Fibroblast of the aortic adventitia (primary cell): ENCODE measurements around the gene CD9. TPM values are rescaled to one million over a fixed set of nuclear protein-coding genes. Genes with fewer than 3 reads are reported as not detected.

Experiments
- DNase-seq: peaks from one replicate; pipeline ENCODE4 v3.0.0-alpha.2; 2010; ENCODE audit warnings: low read depth
- H3K4me3 ChIP-seq: 2 replicates; pipeline ENCODE4 v1.5.1; 2011; ENCODE audit warnings: low read depth, mild to moderate bottlenecking, control low read depth, low read length, moderate library complexity
- total RNA-seq: library from RNA; depleted of rRNA; stranded (reverse); fragments of >200 nt; gene quantifications from 2 replicates; pipeline ENCODE4 v1.2.3, GENCODE V29; 2012; ENCODE audit warnings: low replicate concordance
- TF ChIP-seq, protein P1 (sequence below): IDR thresholded peaks from 2 replicates; pipeline ENCODE4 v1.5.1; 2011; ENCODE audit warnings: mild to moderate bottlenecking, low read length, control low read depth, inconsistent platforms; ENCODE audit not compliant: insufficient read depth

The CD9 gene
- total RNA-seq, 1 donor, result 407 TPM

DNA sequence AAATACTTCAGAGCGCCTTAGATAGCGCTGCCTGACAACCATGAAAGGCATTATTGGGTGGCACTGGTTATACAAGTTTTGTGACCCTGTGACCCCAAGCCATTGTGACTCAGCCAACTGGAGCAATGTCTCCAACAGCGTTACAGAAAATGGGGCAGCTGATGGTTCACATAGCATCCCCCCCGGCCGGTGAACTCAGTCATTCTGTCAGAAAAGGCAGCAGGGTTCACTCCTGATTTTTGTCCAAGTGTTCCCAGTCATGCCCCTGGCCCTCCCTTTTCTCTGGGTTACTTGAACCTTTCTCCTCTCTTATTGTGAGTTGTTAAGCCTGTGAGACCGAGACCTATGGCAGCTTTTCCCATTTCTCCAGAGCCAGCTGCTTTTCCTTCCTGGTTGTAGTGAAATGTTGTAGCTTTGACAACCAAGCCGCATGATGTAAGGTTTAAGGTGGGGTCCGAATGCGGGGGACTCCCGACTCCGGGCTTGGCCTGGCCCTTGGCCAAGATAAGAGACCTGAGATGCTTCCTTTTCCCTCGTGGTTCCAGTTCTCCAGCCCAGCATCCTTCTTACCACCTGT lies 22.0 kb downstream of the CD9 start:
- TF ChIP-seq, protein P1, sequence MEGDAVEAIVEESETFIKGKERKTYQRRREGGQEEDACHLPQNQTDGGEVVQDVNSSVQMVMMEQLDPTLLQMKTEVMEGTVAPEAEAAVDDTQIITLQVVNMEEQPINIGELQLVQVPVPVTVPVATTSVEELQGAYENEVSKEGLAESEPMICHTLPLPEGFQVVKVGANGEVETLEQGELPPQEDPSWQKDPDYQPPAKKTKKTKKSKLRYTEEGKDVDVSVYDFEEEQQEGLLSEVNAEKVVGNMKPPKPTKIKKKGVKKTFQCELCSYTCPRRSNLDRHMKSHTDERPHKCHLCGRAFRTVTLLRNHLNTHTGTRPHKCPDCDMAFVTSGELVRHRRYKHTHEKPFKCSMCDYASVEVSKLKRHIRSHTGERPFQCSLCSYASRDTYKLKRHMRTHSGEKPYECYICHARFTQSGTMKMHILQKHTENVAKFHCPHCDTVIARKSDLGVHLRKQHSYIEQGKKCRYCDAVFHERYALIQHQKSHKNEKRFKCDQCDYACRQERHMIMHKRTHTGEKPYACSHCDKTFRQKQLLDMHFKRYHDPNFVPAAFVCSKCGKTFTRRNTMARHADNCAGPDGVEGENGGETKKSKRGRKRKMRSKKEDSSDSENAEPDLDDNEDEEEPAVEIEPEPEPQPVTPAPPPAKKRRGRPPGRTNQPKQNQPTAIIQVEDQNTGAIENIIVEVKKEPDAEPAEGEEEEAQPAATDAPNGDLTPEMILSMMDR, result no peak
- H3K4me3 ChIP-seq, result no peak overlapping the region
- no peak for DNase-seq

DNA sequence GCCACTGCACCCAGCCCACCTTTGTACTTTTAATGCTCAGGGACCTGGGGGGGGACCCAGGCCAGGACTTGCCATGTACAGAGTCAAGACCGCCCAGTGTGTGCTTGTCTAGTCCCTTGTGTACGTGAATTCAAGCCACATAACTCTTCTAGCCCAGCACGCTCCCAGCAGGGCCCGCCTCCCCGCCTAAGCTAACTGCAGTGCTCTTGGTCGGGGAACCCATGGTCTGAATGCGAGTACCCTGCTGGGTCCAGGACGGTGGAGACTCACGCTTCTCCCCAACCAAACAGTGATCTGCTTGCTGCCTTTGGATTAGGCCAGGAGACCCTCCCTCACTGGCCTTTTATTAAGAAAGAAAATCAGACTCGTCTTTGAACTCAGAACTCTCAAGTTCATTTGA lies 23.3 kb downstream of the CD9 start:
- TF ChIP-seq, protein P1, result no peak
- DNase-seq, result no peak
- no peak overlapping the region for H3K4me3 ChIP-seq

DNA sequence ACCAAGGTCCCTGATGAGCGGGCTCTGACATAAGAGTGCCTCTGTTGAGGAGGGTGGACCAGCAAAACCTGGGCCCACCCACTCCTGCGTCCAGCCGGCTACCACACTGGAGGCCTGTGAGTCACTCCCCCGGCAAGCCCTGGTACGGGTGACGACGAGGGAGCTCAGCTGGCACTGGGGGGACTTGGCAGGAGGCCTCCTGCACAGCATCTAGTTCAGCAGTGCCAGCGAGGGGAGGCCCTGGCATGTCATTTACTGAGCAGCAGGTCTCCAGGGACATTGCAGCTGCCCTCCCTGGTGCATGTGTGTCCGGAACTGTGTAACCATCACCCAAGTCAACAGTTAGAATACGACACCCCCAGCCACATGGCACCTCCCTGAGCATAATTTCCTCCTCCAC lies 24.4 kb downstream of the CD9 start:
- no peak overlapping the region for H3K4me3 ChIP-seq
- TF ChIP-seq, protein P1, result no peak
- no peak for DNase-seq

DNA sequence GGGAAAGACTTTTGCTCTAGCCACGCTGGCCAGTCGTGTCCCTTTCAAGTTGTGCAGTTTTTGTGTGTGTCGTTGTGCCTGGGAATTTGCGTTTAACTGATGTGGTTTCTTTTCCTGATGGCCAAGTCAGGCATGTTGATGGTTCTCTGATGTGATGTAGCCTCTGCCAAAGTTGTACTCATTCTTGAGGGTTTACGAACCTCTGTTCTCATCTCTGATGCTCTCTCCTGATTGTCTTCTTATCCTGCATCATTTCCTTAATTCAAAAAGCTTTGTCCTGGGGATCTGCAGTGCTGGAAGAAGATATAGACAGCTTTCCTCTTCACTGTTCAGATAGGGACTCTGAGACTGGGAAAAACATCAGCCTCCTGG lies 25.4 kb downstream of the CD9 start:
- DNase-seq, result peak; percentile 59
- TF ChIP-seq, protein P1, result no peak
- H3K4me3 ChIP-seq, result no peak overlapping the region

DNA sequence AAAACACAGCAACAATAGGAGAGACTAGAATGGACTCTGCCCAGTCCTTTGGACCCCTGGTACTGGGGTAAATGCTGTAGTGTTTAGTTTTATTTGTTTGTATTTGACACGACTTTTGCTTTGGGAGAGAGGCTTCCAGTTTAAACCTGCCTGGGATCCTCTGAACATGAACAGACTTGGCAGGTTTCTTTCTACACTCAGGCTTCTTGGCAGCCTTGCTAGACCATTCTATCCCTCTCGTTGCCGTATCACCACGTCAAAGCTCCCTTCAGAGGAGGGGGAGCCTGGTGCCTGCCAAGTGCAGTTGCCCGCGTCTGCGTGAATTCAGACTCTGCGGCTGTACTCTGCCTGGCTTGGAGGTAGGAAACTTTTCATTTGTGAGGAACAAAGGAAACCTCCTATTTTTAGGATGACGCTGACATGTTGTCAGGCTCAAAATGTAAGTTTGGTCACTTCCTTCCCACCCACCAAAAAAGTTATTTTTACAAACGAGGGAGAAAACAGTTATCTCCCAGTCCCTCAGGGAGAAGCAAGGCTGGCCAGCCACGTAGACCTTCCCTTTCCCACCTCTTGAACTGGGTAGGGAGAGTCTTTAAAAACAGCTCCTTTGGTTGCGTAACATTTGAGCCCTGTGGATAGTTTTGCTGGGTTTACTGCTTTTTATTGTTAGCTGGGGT lies 25.9 kb downstream of the CD9 start:
- peak overlapping the region; percentile 42 for H3K4me3 ChIP-seq
- TF ChIP-seq, protein P1, result no peak
- DNase-seq, result peak; percentile 98

DNA sequence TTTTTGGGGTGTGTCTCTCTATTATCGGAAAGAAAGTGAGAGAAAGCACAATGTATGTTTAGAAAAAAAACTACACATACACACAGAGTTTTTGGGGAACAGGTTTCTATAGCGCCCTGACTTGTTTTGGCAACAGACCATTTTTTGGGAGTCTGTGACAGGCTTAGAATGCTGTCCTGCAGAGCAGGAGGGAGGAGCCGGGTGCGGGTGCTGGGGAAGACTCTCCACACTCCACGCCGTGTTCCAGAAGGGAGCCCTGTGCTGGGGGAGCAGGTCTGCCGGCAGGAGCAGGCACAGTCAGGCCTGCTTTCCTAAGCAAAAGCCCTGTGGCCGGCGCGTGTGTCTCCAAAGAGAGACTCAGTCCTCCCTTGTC lies 26.5 kb downstream of the CD9 start:
- TF ChIP-seq, protein P1, result no peak
- DNase-seq, result no peak
- H3K4me3 ChIP-seq, result peak overlapping the region; percentile 42
